K562 (cell line): ENCODE measurements around the gene ST3GAL3. TPM values are rescaled to one million over a fixed set of nuclear protein-coding genes. Genes with fewer than 3 reads are reported as not detected.

Experiments used
- CEBPG ChIP-seq, 3 experiments: fragments of 200-800 bp in 1 of 3; sonication (Bioruptor generic) in 1 of 3; sonication (generic) in 1 of 3; formaldehyde crosslinking in 1 of 3; IDR thresholded peaks in 2 of 3; conservative IDR thresholded peaks in 1 of 3; 2 replicates each; pipeline versions ENCODE4 v1.6.1 to v1.8.0; 2016 to 2022; ENCODE audit warnings: missing compliant biosample characterization in 2 of 3, missing genetic modification characterization in 2 of 3, mild to moderate bottlenecking in 1 of 3, missing genetic modification reagents in 1 of 3
- DDX20 ChIP-seq: fragments of 450-650 bp; IDR thresholded peaks from 2 replicates; pipeline ENCODE4 v1.6.1; 2016; ENCODE audit warnings: missing genetic modification characterization, low read depth, mild to moderate bottlenecking, missing compliant biosample characterization, moderate library complexity
- FOXK2 ChIP-seq, 2 experiments: fragments of 450-650 bp; IDR thresholded peaks in 1 of 2; conservative IDR thresholded peaks in 1 of 2; 2 replicates each; pipeline ENCODE4 v1.6.1; 2016; ENCODE audit warnings: low read depth in 2 of 2, mild to moderate bottlenecking in 1 of 2
- HDAC1 ChIP-seq, 2 experiments: fragments of 450-650 bp; IDR thresholded peaks; 2 replicates each; pipeline ENCODE4 v1.6.1; 2016 to 2017; ENCODE audit warnings: inconsistent platforms in 1 of 2, mild to moderate bottlenecking in 1 of 2, moderate library complexity in 1 of 2
- JUND ChIP-seq, 2 experiments: IDR thresholded peaks; 2 replicates in 1 of 2; 3 replicates in 1 of 2; pipeline ENCODE4 v1.6.1; 2011; ENCODE audit warnings: borderline replicate concordance in 2 of 2, low read depth in 2 of 2, low read length in 2 of 2, improper control_type of control experiment in 1 of 2, missing biosample characterization in 1 of 2, missing genetic modification characterization in 1 of 2, missing genetic modification reagents in 1 of 2
- MCM7 ChIP-seq, 2 experiments: fragments of 450-650 bp; IDR thresholded peaks; 2 replicates each; pipeline ENCODE4 v1.6.1; 2016 to 2018
- MIER1 ChIP-seq: fragments of 450-650 bp; IDR thresholded peaks from 2 replicates; pipeline ENCODE4 v1.6.1; 2016; ENCODE audit warnings: antibody characterized with exemption, mild to moderate bottlenecking, low read depth
- NR3C1 ChIP-seq: sonication (generic); formaldehyde crosslinking; IDR thresholded peaks from 2 replicates; pipeline ENCODE4 v1.8.1; 2022; ENCODE audit warnings: missing genetic modification reagents
- PML ChIP-seq: IDR thresholded peaks from 2 replicates; pipeline ENCODE4 v1.6.1; 2012; ENCODE audit warnings: low read length, inconsistent platforms
- POLR2G ChIP-seq: fragments of 200-400 bp; formaldehyde crosslinking; IDR thresholded peaks from 2 replicates; pipeline ENCODE4 v1.6.1; 2017; ENCODE audit warnings: low read depth, mild to moderate bottlenecking, antibody characterized with exemption, low read length, moderate library complexity
- POLR3G ChIP-seq: IDR thresholded peaks from 2 replicates; pipeline ENCODE4 v1.6.1; 2011; ENCODE audit not compliant: insufficient read length, insufficient replicate concordance; ENCODE audit errors: extremely low read depth
- RBM14 ChIP-seq: fragments of 200-400 bp; formaldehyde crosslinking; IDR thresholded peaks from 2 replicates; pipeline ENCODE4 v1.6.1; 2018; ENCODE audit warnings: low read depth, mild to moderate bottlenecking, low read length, moderate library complexity, borderline replicate concordance; ENCODE audit not compliant: insufficient read depth
- SREBF1 ChIP-seq: fragments of 150-350 bp; IDR thresholded peaks from 2 replicates; pipeline ENCODE4 v1.6.1; 2014; ENCODE audit warnings: antibody characterized with exemption, low read depth, low read length, borderline replicate concordance
- TFAP4 ChIP-seq: sonication (generic); formaldehyde crosslinking; IDR thresholded peaks from 2 replicates; pipeline ENCODE4 v1.8.0; 2022; ENCODE audit warnings: missing genetic modification reagents, mild to moderate bottlenecking, moderate library complexity, borderline replicate concordance
- ZMIZ1 ChIP-seq, 2 experiments: fragments of 150-350 bp in 1 of 2; IDR thresholded peaks; 2 replicates each; pipeline ENCODE4 v1.6.1; 2012 to 2016; ENCODE audit warnings: low read depth in 2 of 2, low read length in 2 of 2, mild to moderate bottlenecking in 1 of 2, moderate library complexity in 1 of 2
- ZNF140 ChIP-seq: fragments of 250-450 bp; sonication (Bioruptor Pico); IDR thresholded peaks from 2 replicates; pipeline ENCODE4 v1.8.0; 2021; ENCODE audit warnings: moderate library complexity, mild to moderate bottlenecking, inconsistent platforms
- ZNF165 ChIP-seq: fragments of 250-450 bp; sonication (Bioruptor Pico); IDR thresholded peaks from 2 replicates; pipeline ENCODE4 v1.4.0; 2020; ENCODE audit warnings: borderline replicate concordance
- ZNF253 ChIP-seq: fragments of 250-450 bp; sonication (Bioruptor Pico); conservative IDR thresholded peaks from 2 replicates; pipeline ENCODE4 v1.6.1; 2021; ENCODE audit warnings: mild to moderate bottlenecking
- ZNF280A ChIP-seq: fragments of 450-650 bp; IDR thresholded peaks from 2 replicates; pipeline ENCODE4 v1.6.1; 2018; ENCODE audit warnings: mild to moderate bottlenecking, low read depth; ENCODE audit not compliant: partially characterized antibody
- ZNF699 ChIP-seq: fragments of 250-450 bp; sonication (Bioruptor Pico); IDR thresholded peaks from 2 replicates; pipeline ENCODE4 v1.8.0; 2021; ENCODE audit warnings: mild to moderate bottlenecking, moderate library complexity; ENCODE audit not compliant: insufficient replicate concordance
- ZNF778 ChIP-seq: fragments of 450-650 bp; formaldehyde crosslinking; IDR thresholded peaks from 2 replicates; pipeline ENCODE4 v1.4.0; 2020; ENCODE audit warnings: mild to moderate bottlenecking, moderate library complexity
- polyA plus RNA-seq, 8 experiments: library from polyadenylated mRNA; depleted of rRNA in 4 of 8; stranded (reverse) in 5 of 8; unstranded in 3 of 8; fragments of >200 nt; fragmentation: Nextera tagmentation in 2 of 8; fragmentation: Illumina TruSeq in 1 of 8; extraction: Ambion mirVana in 2 of 8; extraction: Trizol in 1 of 8; gene quantifications; 2 replicates each; pipeline versions ENCODE4 v1.2.1 to v1.2.3, GENCODE V29; 2011 to 2014; ENCODE audit warnings: inconsistent platforms in 1 of 8, missing spikeins in 1 of 8
- total RNA-seq, 7 experiments: library from RNA; depleted of rRNA in 6 of 7; stranded (reverse); fragments of >200 nt in 6 of 7; fragmentation: Illumina TruSeq in 2 of 7; extraction: Trizol in 2 of 7; gene quantifications; 2 replicates each; pipeline versions ENCODE4 v1.2.1 to v1.2.3, GENCODE V29; 2011 to 2021; ENCODE audit warnings: low replicate concordance in 1 of 7
- TF ChIP-seq, protein P1 (sequence below): sonication (generic); formaldehyde crosslinking; IDR thresholded peaks from 2 replicates; pipeline ENCODE4 v1.9.0; 2022; ENCODE audit warnings: mild to moderate bottlenecking, missing genetic modification reagents

The ST3GAL3 gene
- total and polyA plus RNA-seq, 9 of the 15 experiments (the other 6 are each of a cell fraction or from before 2014, with no cell fraction given): 1.2 to 18.9 (median 11.0) TPM

DNA sequence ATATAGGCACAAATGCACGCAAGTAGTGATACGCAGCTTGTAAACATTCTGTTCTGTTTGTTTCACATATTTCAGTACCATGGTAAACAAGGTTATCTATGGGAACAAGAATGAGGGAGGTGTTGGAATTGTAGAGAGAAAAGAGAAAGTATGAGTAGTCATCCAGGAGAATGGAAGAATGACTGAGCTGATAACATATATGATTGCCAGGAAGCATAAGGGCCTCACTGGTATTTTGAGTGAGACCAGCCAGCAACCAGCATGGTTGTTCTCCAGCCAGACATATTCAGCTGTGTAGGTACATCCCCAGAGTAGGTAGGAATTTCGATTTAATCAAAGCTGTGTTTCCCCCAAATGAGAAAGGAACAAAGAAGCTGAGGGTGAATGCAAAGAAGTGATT lies 167.4 kb downstream of the ST3GAL3 start (continued):
- TF ChIP-seq TFAP4 (CRISPR knock-in tag): no peak
- TF ChIP-seq SREBF1: no peak
- TF ChIP-seq DDX20 (tag): no peak
- 0 out of 4 replicates have a peak, but pooled peaks of 1 of the 2 experiments have one; percentile 28 for TF ChIP-seq FOXK2 (conservative IDR thresholded peaks at IDR 0.05 in 1 of 2, IDR thresholded peaks at IDR 0.05 in 1 of 2; ENCODE audit: low read depth in 2 of 2)
- TF ChIP-seq POLR3G: no peak
- no peak for TF ChIP-seq ZNF778 (CRISPR knock-in tag)
- no peak for TF ChIP-seq MIER1
- TF ChIP-seq CEBPG (CRISPR knock-in tag; IDR thresholded peaks at IDR 0.05): no peak
- peak in 1 of 2 experiments; percentile 5; a peak in 1 of 4 replicates for TF ChIP-seq CEBPG (tag; conservative IDR thresholded peaks at IDR 0.05 in 1 of 2, IDR thresholded peaks at IDR 0.05 in 1 of 2)
- no peak for TF ChIP-seq ZNF253 (CRISPR knock-in tag)
- no peak for TF ChIP-seq POLR2G
- no peak for TF ChIP-seq NR3C1 (CRISPR knock-in tag)
- no peak for TF ChIP-seq HDAC1 (IDR thresholded peaks at IDR 0.05)
- TF ChIP-seq, protein P1, sequence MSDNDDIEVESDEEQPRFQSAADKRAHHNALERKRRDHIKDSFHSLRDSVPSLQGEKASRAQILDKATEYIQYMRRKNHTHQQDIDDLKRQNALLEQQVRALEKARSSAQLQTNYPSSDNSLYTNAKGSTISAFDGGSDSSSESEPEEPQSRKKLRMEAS (CRISPR knock-in tag): no peak
- no peak for TF ChIP-seq PML
- no peak for TF ChIP-seq ZMIZ1 (IDR thresholded peaks at IDR 0.05; ENCODE audit: low read depth in 2 of 2, low read length in 2 of 2)
- no peak for TF ChIP-seq ZNF280A
- TF ChIP-seq ZNF699 (CRISPR knock-in tag): no peak
- no peak for TF ChIP-seq ZNF165 (CRISPR knock-in tag)
- TF ChIP-seq MCM7 (IDR thresholded peaks at IDR 0.05): no peak
- TF ChIP-seq ZNF140: no peak
- TF ChIP-seq RBM14: no peak
- TF ChIP-seq JUND (IDR thresholded peaks at IDR 0.05; ENCODE audit: borderline replicate concordance, low read depth, low read length): no peak
- peak; percentile 21; the same call in 1 of the 3 replicates for TF ChIP-seq JUND (tag; IDR thresholded peaks at IDR 0.05; ENCODE audit: borderline replicate concordance, low read depth, low read length)
